ENCODE measurements around the gene SLC35B2. TPM values are rescaled to one million over a fixed set of nuclear protein-coding genes. Genes with fewer than 3 reads are reported as not detected.

SLC35B2 gene
- total RNA-seq, 1 experiment from 2014 or later: 44.6 TPM

GRCh38 chr6:44234101-44235025 lies 23.0 kb downstream of the SLC35B2 start:
- no peaks in the 10 kb centered on the region for H3K9me3 ChIP-seq
- Mint-ChIP-seq H3K9me3 (ENCODE audit: unreplicated experiment) (no peaks in the 10 kb centered on the region), H3K36me3 (ENCODE audit: insufficient read depth, unreplicated experiment) (peaks cover 18% of the 10 kb centered on the region), H3K27ac (ENCODE audit: unreplicated experiment) (peak overlapping the region; percentile 23), H3K4me3 (ENCODE audit: unreplicated experiment) (no peak overlapping the region), H3K27me3 (ENCODE audit: insufficient read depth, unreplicated experiment) (no peaks in the 10 kb centered on the region), H3K4me1 (ENCODE audit: low read depth, unreplicated experiment) (peaks cover 17% of the 10 kb centered on the region)
- no peaks in the 10 kb centered on the region for H3K36me3 ChIP-seq (ENCODE audit: control insufficient read depth, insufficient read depth, low read length)
- H3K4me1 ChIP-seq: peaks cover 19% of the 10 kb centered on the region
- no TSS peak for BruUV-seq (replicated peaks)
- no peak overlapping the region for H3K4me3 ChIP-seq (ENCODE audit: low read depth, low read length)
- peak; percentile 71 to 84 for TF ChIP-seq CTCF (IDR thresholded peaks at IDR 0.05; ENCODE audit: insufficient read depth in 1 of 2, low read depth in 1 of 2, low read length in 1 of 2, severe bottlenecking in 1 of 2, unreplicated experiment in 1 of 2)
- H3K27me3 ChIP-seq (replicated peaks; ENCODE audit: control insufficient read depth, insufficient read depth, low read length): no peaks in the 10 kb centered on the region
- POLR2A ChIA-PET: interaction anchor here (0.6 kb wide), 1 partner anchor 10 kb away, joined by 3 read pairs; no protein-coding TSS in a partner anchor
- CTCF ChIA-PET: interaction anchor here (0.5 to 3.5 kb wide), 9 partner anchors 8 to 138 kb away, joined by 3 to 25 read pairs (median 6); partner anchors contain the start of gene SLC29A1
- peak; percentile 60 to 67 for DNase-seq
- intact Hi-C loops (cut with micrococcal nuclease; ENCODE audit: unreplicated experiment): loop anchor here (1.0 kb wide), 2 partner anchors 13 to 139 kb away; no protein-coding TSS in a partner anchor

- Mint-ChIP-seq H3K27ac (ENCODE audit: unreplicated experiment) (peak overlapping the region; percentile 23), H3K36me3 (ENCODE audit: insufficient read depth, unreplicated experiment) (peaks cover 18% of the 10 kb centered on the region), H3K9me3 (ENCODE audit: unreplicated experiment) (no peaks in the 10 kb centered on the region), H3K4me1 (ENCODE audit: low read depth, unreplicated experiment) (peaks cover 17% of the 10 kb centered on the region), H3K27me3 (ENCODE audit: insufficient read depth, unreplicated experiment) (no peaks in the 10 kb centered on the region), H3K4me3 (ENCODE audit: unreplicated experiment) (no peak overlapping the region)
- no peaks in the 10 kb centered on the region for H3K9me3 ChIP-seq
- BruUV-seq (replicated peaks): TSS peak; percentile 11
- no peaks in the 10 kb centered on the region for H3K36me3 ChIP-seq (ENCODE audit: control insufficient read depth, insufficient read depth, low read length)
- TF ChIP-seq CTCF (IDR thresholded peaks at IDR 0.05; ENCODE audit: insufficient read depth in 1 of 2, low read depth in 1 of 2, low read length in 1 of 2, severe bottlenecking in 1 of 2, unreplicated experiment in 1 of 2): no peak
- ChIA-PET POLR2A (no interaction called here), CTCF (interaction anchor here (0.5 to 3.5 kb wide), 6 partner anchors 9 to 137 kb away, joined by 3 to 25 read pairs (median 8); partner anchors contain the start of gene SLC29A1)
- H3K4me3 ChIP-seq (ENCODE audit: low read depth, low read length): no peak overlapping the region
- no peak for DNase-seq
- H3K27me3 ChIP-seq (replicated peaks; ENCODE audit: control insufficient read depth, insufficient read depth, low read length): no peaks in the 10 kb centered on the region
- H3K4me1 ChIP-seq: peaks cover 19% of the 10 kb centered on the region
- intact Hi-C loops (cut with micrococcal nuclease; ENCODE audit: unreplicated experiment): loop anchor here (1.0 kb wide), 2 partner anchors 12 to 138 kb away; no protein-coding TSS in a partner anchor
These were observed 23.7 kb downstream of the SLC35B2 start for GRCh38 chr6:44233567-44234100.
